Skin of body (tissue), 2 donors: ENCODE data around the gene DPP10. TPM values are rescaled to one million over a fixed set of nuclear protein-coding genes. Genes with fewer than 3 reads are reported as not detected.
"Not testable (repeated sequence)": the region's sequence is repeated elsewhere in the genome, so short reads cannot be mapped to it uniquely, and the experiment has no call there.

Experiments
- DNase-seq: peaks from one replicate; lab custom pipeline; 2025; lab: John Stamatoyannopoulos, UW
- total RNA-seq: library from RNA; depleted of rRNA; stranded (reverse); fragments of >200 nt; gene quantifications from one replicate; pipeline ENCODE4 v1.2.3, GENCODE V29; 2014

The DPP10 gene
- total RNA-seq, 1 donor from 2014 or later: 1.1 TPM

- DNase-seq: no peak
Observed at GRCh38 chr2:114709936-114710850, 267.8 kb downstream of the DPP10 start.

- DNase-seq: no peak
Observed at GRCh38 chr2:114714313-114714712, 271.9 kb downstream of the DPP10 start.

GRCh38 chr2:114717049-114717448 lies 274.6 kb downstream of the DPP10 start:
- no peak for DNase-seq

GRCh38 chr2:114724454-114724853 lies 282.0 kb downstream of the DPP10 start:
- DNase-seq: no peak

- DNase-seq: no peak
Observed at GRCh38 chr2:114727012-114727411, 284.6 kb downstream of the DPP10 start.

- no peak for DNase-seq
Observed at GRCh38 chr2:114728372-114728771, 285.9 kb downstream of the DPP10 start.

GRCh38 chr2:114729026-114729425 lies 286.6 kb downstream of the DPP10 start:
- DNase-seq: no peak

GRCh38 chr2:114735126-114735525 lies 292.7 kb downstream of the DPP10 start:
- DNase-seq: no peak

GRCh38 chr2:114742245-114742644 lies 299.8 kb downstream of the DPP10 start:
- no peak for DNase-seq

- no peak for DNase-seq
Observed at GRCh38 chr2:114745700-114746099, 303.3 kb downstream of the DPP10 start.

GRCh38 chr2:114748175-114748574 lies 305.7 kb downstream of the DPP10 start:
- DNase-seq: not testable (repeated sequence)

GRCh38 chr2:114752425-114752824 lies 310.0 kb downstream of the DPP10 start:
- DNase-seq: no peak

GRCh38 chr2:114753145-114753544 lies 310.7 kb downstream of the DPP10 start:
- DNase-seq: no peak

- DNase-seq: no peak
Observed at GRCh38 chr2:114754907-114755563, 312.6 kb downstream of the DPP10 start.

GRCh38 chr2:114762376-114762775 lies 319.9 kb downstream of the DPP10 start:
- no peak for DNase-seq

- no peak for DNase-seq
Observed at GRCh38 chr2:114762986-114763385, 320.5 kb downstream of the DPP10 start.

- DNase-seq: no peak
Observed at GRCh38 chr2:114769110-114769509, 326.7 kb downstream of the DPP10 start.

GRCh38 chr2:114769991-114770390 lies 327.6 kb downstream of the DPP10 start:
- DNase-seq: no peak

GRCh38 chr2:114784046-114784445 lies 341.6 kb downstream of the DPP10 start:
- DNase-seq: no peak

GRCh38 chr2:114784890-114785583 lies 342.6 kb downstream of the DPP10 start:
- DNase-seq: no peak

- no peak for DNase-seq
Observed at GRCh38 chr2:114786901-114787300, 344.5 kb downstream of the DPP10 start.

- no peak for DNase-seq
Observed at GRCh38 chr2:114787486-114787885, 345.0 kb downstream of the DPP10 start.
